Rectal smooth muscle tissue (tissue), 1 donor: Measurements from ENCODE around the gene MRPL39.

Experiments
- H3K27ac ChIP-seq: one replicate; pipeline ENCODE4 v1.7.0; 2013; ENCODE audit warnings: low read depth, low read length, inconsistent platforms
- H3K27me3 ChIP-seq: one replicate; pipeline ENCODE4 v1.7.0; 2013; ENCODE audit warnings: low read length; ENCODE audit not compliant: control insufficient read depth, insufficient read depth
- H3K36me3 ChIP-seq: one replicate; pipeline ENCODE4 v1.7.0; 2013; ENCODE audit warnings: low read length; ENCODE audit not compliant: control insufficient read depth, insufficient read depth
- H3K4me1 ChIP-seq: one replicate; pipeline ENCODE4 v1.7.0; 2013; ENCODE audit warnings: low read length; ENCODE audit not compliant: control insufficient read depth, insufficient read depth
- H3K4me3 ChIP-seq: one replicate; pipeline ENCODE4 v1.7.0; 2013; ENCODE audit warnings: low read length
- H3K9ac ChIP-seq: one replicate; pipeline ENCODE4 v1.7.0; 2013; ENCODE audit warnings: low read length

The MRPL39 gene

GRCh38 chr21:25539606-25540005 lies 67.7 kb downstream of the MRPL39 start:
- Histone ChIP-seq H3K36me3 (no peaks in the 10 kb centered on the region), H3K4me1 (no peaks in the 10 kb centered on the region), H3K27me3 (no peaks in the 10 kb centered on the region), H3K4me3 (no peak overlapping the region), H3K27ac (no peak overlapping the region), H3K9ac (no peak overlapping the region)

DNA sequence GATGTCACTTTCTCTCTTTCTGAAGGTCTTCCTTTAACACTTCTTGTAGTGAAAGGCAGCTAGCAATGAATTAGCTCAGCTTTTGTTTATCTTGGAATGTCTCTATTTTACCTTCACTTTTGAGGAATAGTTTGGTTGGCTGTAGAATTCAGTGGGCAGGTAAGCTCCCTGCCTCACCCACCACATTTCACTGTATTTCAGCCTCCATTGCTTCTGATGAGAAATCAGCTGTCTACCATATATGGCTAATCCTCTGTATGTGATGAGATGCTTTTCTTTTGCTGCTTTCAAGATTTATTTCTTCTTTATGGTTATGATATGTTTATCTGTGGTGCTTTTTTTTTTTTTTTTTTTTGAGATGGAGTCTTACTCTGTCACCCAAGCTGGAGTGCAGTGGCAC lies 70.1 kb downstream of the MRPL39 start:
- Histone ChIP-seq H3K4me3 (no peak overlapping the region), H3K27ac (no peak overlapping the region), H3K4me1 (no peaks in the 10 kb centered on the region), H3K36me3 (no peaks in the 10 kb centered on the region), H3K9ac (no peak overlapping the region), H3K27me3 (no peaks in the 10 kb centered on the region)

GRCh38 chr21:25536752-25537151 lies 70.5 kb downstream of the MRPL39 start:
- H3K36me3 ChIP-seq, result no peaks in the 10 kb centered on the region
- H3K4me1 ChIP-seq, result no peaks in the 10 kb centered on the region
- no peak overlapping the region for H3K27ac ChIP-seq
- H3K9ac ChIP-seq, result no peak overlapping the region
- H3K27me3 ChIP-seq, result no peaks in the 10 kb centered on the region
- H3K4me3 ChIP-seq, result no peak overlapping the region

GRCh38 chr21:25535849-25536248 lies 71.4 kb downstream of the MRPL39 start:
- Histone ChIP-seq H3K27me3 (no peaks in the 10 kb centered on the region), H3K36me3 (no peaks in the 10 kb centered on the region), H3K9ac (no peak overlapping the region), H3K4me1 (no peaks in the 10 kb centered on the region), H3K27ac (no peak overlapping the region), H3K4me3 (no peak overlapping the region)
